ENCODE measurements around the gene EHBP1L1.

EHBP1L1 gene

GRCh38 chr11:65549096-65549495 is 26.8 kb upstream of the EHBP1L1 start:
- Histone ChIP-seq H3K9ac (ENCODE audit: low read depth, low read length) (no peak overlapping the region), H3K36me3 (ENCODE audit: control insufficient read depth, insufficient read depth, low read length) (no peaks in the 10 kb centered on the region), H3K4me3 (ENCODE audit: low read depth, low read length) (no peak overlapping the region), H3K9me3 (ENCODE audit: control insufficient read depth, insufficient read depth, low read length) (no peaks in the 10 kb centered on the region), H3K4me1 (ENCODE audit: control insufficient read depth, insufficient read depth, low read length) (peaks cover 6% of the 10 kb centered on the region), H3K27me3 (ENCODE audit: control insufficient read depth, insufficient read depth, low read length) (peaks cover 61% of the 10 kb centered on the region)

GRCh38 chr11:65551572-65552387 is 24.1 kb upstream of the EHBP1L1 start:
- peaks cover 62% of the 10 kb centered on the region for H3K27me3 ChIP-seq (ENCODE audit: control insufficient read depth, insufficient read depth, low read length)
- no peaks in the 10 kb centered on the region for H3K36me3 ChIP-seq (ENCODE audit: control insufficient read depth, insufficient read depth, low read length)
- H3K9me3 ChIP-seq (ENCODE audit: control insufficient read depth, insufficient read depth, low read length), result no peaks in the 10 kb centered on the region
- H3K4me3 ChIP-seq (ENCODE audit: low read depth, low read length), result peak overlapping the region; percentile 20
- H3K4me1 ChIP-seq (ENCODE audit: control insufficient read depth, insufficient read depth, low read length), result peaks cover 6% of the 10 kb centered on the region
- H3K9ac ChIP-seq (ENCODE audit: low read depth, low read length), result no peak overlapping the region

GRCh38 chr11:65552388-65552951 is 23.4 kb upstream of the EHBP1L1 start:
- Histone ChIP-seq H3K27me3 (ENCODE audit: control insufficient read depth, insufficient read depth, low read length) (peaks cover 65% of the 10 kb centered on the region), H3K9me3 (ENCODE audit: control insufficient read depth, insufficient read depth, low read length) (no peaks in the 10 kb centered on the region), H3K9ac (ENCODE audit: low read depth, low read length) (no peak overlapping the region), H3K4me3 (ENCODE audit: low read depth, low read length) (no peak overlapping the region), H3K4me1 (ENCODE audit: control insufficient read depth, insufficient read depth, low read length) (peaks cover 6% of the 10 kb centered on the region), H3K36me3 (ENCODE audit: control insufficient read depth, insufficient read depth, low read length) (no peaks in the 10 kb centered on the region)

GRCh38 chr11:65553301-65554001 is 22.4 kb upstream of the EHBP1L1 start:
- Histone ChIP-seq H3K9me3 (ENCODE audit: control insufficient read depth, insufficient read depth, low read length) (no peaks in the 10 kb centered on the region), H3K4me1 (ENCODE audit: control insufficient read depth, insufficient read depth, low read length) (peaks cover 6% of the 10 kb centered on the region), H3K27me3 (ENCODE audit: control insufficient read depth, insufficient read depth, low read length) (peaks cover 56% of the 10 kb centered on the region), H3K9ac (ENCODE audit: low read depth, low read length) (no peak overlapping the region), H3K4me3 (ENCODE audit: low read depth, low read length) (peak overlapping the region; percentile 52), H3K36me3 (ENCODE audit: control insufficient read depth, insufficient read depth, low read length) (no peaks in the 10 kb centered on the region)

- Histone ChIP-seq H3K36me3 (ENCODE audit: control insufficient read depth, insufficient read depth, low read length) (no peaks in the 10 kb centered on the region), H3K4me3 (ENCODE audit: low read depth, low read length) (peak overlapping the region; percentile 52)
Measured at GRCh38 chr11:65554057-65554818, 21.6 kb upstream of the EHBP1L1 start.

GRCh38 chr11:65554842-65555430 is 20.9 kb upstream of the EHBP1L1 start:
- no peaks in the 10 kb centered on the region for H3K9me3 ChIP-seq (ENCODE audit: control insufficient read depth, insufficient read depth, low read length)
- H3K36me3 ChIP-seq (ENCODE audit: control insufficient read depth, insufficient read depth, low read length), result no peaks in the 10 kb centered on the region
- no peak overlapping the region for H3K9ac ChIP-seq (ENCODE audit: low read depth, low read length)
- H3K4me3 ChIP-seq (ENCODE audit: low read depth, low read length), result no peak overlapping the region
- peaks cover 6% of the 10 kb centered on the region for H3K4me1 ChIP-seq (ENCODE audit: control insufficient read depth, insufficient read depth, low read length)
- H3K27me3 ChIP-seq (ENCODE audit: control insufficient read depth, insufficient read depth, low read length), result peaks cover 56% of the 10 kb centered on the region

More at GRCh38 chr11:65554057-65554818, 21.6 kb upstream of the EHBP1L1 start:
- H3K27me3 ChIP-seq (ENCODE audit: control insufficient read depth, insufficient read depth, low read length), result peaks cover 54% of the 10 kb centered on the region
- H3K4me1 ChIP-seq (ENCODE audit: control insufficient read depth, insufficient read depth, low read length), result peaks cover 6% of the 10 kb centered on the region
- no peaks in the 10 kb centered on the region for H3K9me3 ChIP-seq (ENCODE audit: control insufficient read depth, insufficient read depth, low read length)
- H3K9ac ChIP-seq (ENCODE audit: low read depth, low read length), result no peak overlapping the region

- H3K27me3 ChIP-seq (ENCODE audit: control insufficient read depth, insufficient read depth, low read length), result peaks cover 63% of the 10 kb centered on the region
Measured at GRCh38 chr11:65555693-65556231, 20.1 kb upstream of the EHBP1L1 start.

GRCh38 chr11:65556470-65557279 is 19.2 kb upstream of the EHBP1L1 start:
- Histone ChIP-seq H3K27me3 (ENCODE audit: control insufficient read depth, insufficient read depth, low read length) (peaks cover 58% of the 10 kb centered on the region), H3K9ac (ENCODE audit: low read depth, low read length) (no peak overlapping the region), H3K9me3 (ENCODE audit: control insufficient read depth, insufficient read depth, low read length) (no peaks in the 10 kb centered on the region), H3K4me3 (ENCODE audit: low read depth, low read length) (peak overlapping the region; percentile 43), H3K36me3 (ENCODE audit: control insufficient read depth, insufficient read depth, low read length) (no peaks in the 10 kb centered on the region), H3K4me1 (ENCODE audit: control insufficient read depth, insufficient read depth, low read length) (peaks cover 3% of the 10 kb centered on the region)

More at GRCh38 chr11:65555693-65556231, 20.1 kb upstream of the EHBP1L1 start:
- H3K9me3 ChIP-seq (ENCODE audit: control insufficient read depth, insufficient read depth, low read length), result no peaks in the 10 kb centered on the region
- H3K4me3 ChIP-seq (ENCODE audit: low read depth, low read length), result no peak overlapping the region
- peaks cover 6% of the 10 kb centered on the region for H3K4me1 ChIP-seq (ENCODE audit: control insufficient read depth, insufficient read depth, low read length)
- H3K9ac ChIP-seq (ENCODE audit: low read depth, low read length), result no peak overlapping the region
- H3K36me3 ChIP-seq (ENCODE audit: control insufficient read depth, insufficient read depth, low read length), result no peaks in the 10 kb centered on the region

GRCh38 chr11:65557280-65558001 is 18.4 kb upstream of the EHBP1L1 start:
- Histone ChIP-seq H3K36me3 (ENCODE audit: control insufficient read depth, insufficient read depth, low read length) (no peaks in the 10 kb centered on the region), H3K9me3 (ENCODE audit: control insufficient read depth, insufficient read depth, low read length) (no peaks in the 10 kb centered on the region), H3K27me3 (ENCODE audit: control insufficient read depth, insufficient read depth, low read length) (peaks cover 54% of the 10 kb centered on the region), H3K4me1 (ENCODE audit: control insufficient read depth, insufficient read depth, low read length) (peaks cover 2% of the 10 kb centered on the region), H3K4me3 (ENCODE audit: low read depth, low read length) (peak overlapping the region; percentile 43), H3K9ac (ENCODE audit: low read depth, low read length) (no peak overlapping the region)

All from iPS-15b (cell line).